HEK293 (cell line): ENCODE results near the gene DYDC1.

ENCODE experiments used
- CTCF ChIA-PET: fragments of 350-600 bp; formaldehyde crosslinking; extraction: SDS; loops from one replicate; lab custom pipeline; 2021; ENCODE audit warnings: antibody characterized with exemption; lab: Yijun Ruan, JAX
- POLR2A ChIA-PET: fragments of 300-600 bp; formaldehyde crosslinking; extraction: SDS; loops from one replicate; lab custom pipeline; 2020; ENCODE audit warnings: antibody characterized with exemption, inconsistent platforms; lab: Yijun Ruan, JAX
- H3K27ac ChIP-seq: fragments of 200-500 bp; sonication (Bioruptor generic); 2 replicates; pipeline ENCODE4 v1.5.1; 2014; ENCODE audit warnings: low read depth, low read length, control low read depth, inconsistent platforms; ENCODE audit errors: extremely low read depth
- H3K36me3 ChIP-seq, 2 experiments: fragments of 200-500 bp in 1 of 2; sonication (Bioruptor generic) in 1 of 2; 1 replicate in 1 of 2; 2 replicates in 1 of 2; pipeline ENCODE4 v1.5.1; 2014 to 2017; ENCODE audit warnings: inconsistent platforms in 2 of 2, low read length in 2 of 2; ENCODE audit not compliant: control insufficient read depth in 2 of 2, insufficient read depth in 1 of 2
- H3K4me1 ChIP-seq: fragments of 200-500 bp; sonication (Bioruptor generic); 2 replicates; pipeline ENCODE4 v1.5.1; 2014; ENCODE audit warnings: mild to moderate bottlenecking, low read length, inconsistent platforms; ENCODE audit not compliant: control insufficient read depth, insufficient read depth
- H3K4me3 ChIP-seq: 2 replicates; pipeline ENCODE4 v1.5.1; 2011; ENCODE audit warnings: low read depth, mild to moderate bottlenecking, control low read depth, low read length, moderate library complexity
- H3K9me3 ChIP-seq: fragments of 200-500 bp; sonication (Bioruptor generic); 2 replicates; pipeline ENCODE4 v1.5.1; 2014; ENCODE audit warnings: low read depth, low read length, inconsistent platforms; ENCODE audit not compliant: control insufficient read depth, insufficient read depth
- ATF2 ChIP-seq: fragments of 450-650 bp; formaldehyde crosslinking; IDR thresholded peaks from 2 replicates; pipeline ENCODE4 v1.5.1; 2016; ENCODE audit warnings: missing biosample characterization, missing genetic modification characterization, low read depth
- GLIS1 ChIP-seq: fragments of 450-650 bp; formaldehyde crosslinking; IDR thresholded peaks from 2 replicates; pipeline ENCODE4 v1.5.1; 2016; ENCODE audit warnings: missing biosample characterization, missing genetic modification characterization
- KLF7 ChIP-seq: fragments of 450-650 bp; formaldehyde crosslinking; IDR thresholded peaks from 2 replicates; pipeline ENCODE4 v1.5.1; 2016; ENCODE audit warnings: missing biosample characterization, missing genetic modification characterization, borderline replicate concordance
- PRDM4 ChIP-seq: fragments of 450-650 bp; formaldehyde crosslinking; IDR thresholded peaks from 2 replicates; pipeline ENCODE4 v1.5.1; 2017; ENCODE audit warnings: missing biosample characterization, missing genetic modification characterization
- ZBTB44 ChIP-seq: fragments of 450-650 bp; IDR thresholded peaks from 2 replicates; pipeline ENCODE4 v1.5.1; 2018; ENCODE audit warnings: missing biosample characterization, mild to moderate bottlenecking, missing genetic modification characterization
- ZFP69B ChIP-seq: fragments of 450-650 bp; formaldehyde crosslinking; IDR thresholded peaks from 2 replicates; pipeline ENCODE4 v1.5.1; 2016; ENCODE audit warnings: missing biosample characterization, missing genetic modification characterization
- ZNF19 ChIP-seq: fragments of 450-650 bp; formaldehyde crosslinking; IDR thresholded peaks from 2 replicates; pipeline ENCODE4; 2016; ENCODE audit warnings: missing biosample characterization, missing genetic modification characterization, low read depth
- ZNF214 ChIP-seq: fragments of 450-650 bp; formaldehyde crosslinking; IDR thresholded peaks from 2 replicates; pipeline ENCODE4 v1.5.1; 2017; ENCODE audit warnings: missing biosample characterization, mild to moderate bottlenecking, missing genetic modification characterization, borderline replicate concordance
- ZNF221 ChIP-seq: fragments of 450-650 bp; formaldehyde crosslinking; IDR thresholded peaks from 2 replicates; pipeline ENCODE4 v1.5.1; 2017; ENCODE audit warnings: missing biosample characterization, missing genetic modification characterization, borderline replicate concordance
- ZNF239 ChIP-seq: fragments of 450-650 bp; formaldehyde crosslinking; IDR thresholded peaks from 2 replicates; pipeline ENCODE4 v1.5.1; 2016; ENCODE audit warnings: missing biosample characterization, missing genetic modification characterization
- ZNF266 ChIP-seq: fragments of 450-650 bp; formaldehyde crosslinking; IDR thresholded peaks from 2 replicates; pipeline ENCODE4 v1.5.1; 2016; ENCODE audit warnings: missing biosample characterization, missing genetic modification characterization, low read depth
- ZNF426 ChIP-seq: fragments of 450-650 bp; formaldehyde crosslinking; IDR thresholded peaks from 2 replicates; pipeline ENCODE4 v1.5.1; 2017; ENCODE audit warnings: missing biosample characterization, missing genetic modification characterization, mild to moderate bottlenecking, inconsistent platforms, moderate library complexity
- ZNF544 ChIP-seq: fragments of 450-650 bp; formaldehyde crosslinking; IDR thresholded peaks from 2 replicates; pipeline ENCODE4 v1.5.0; 2017; ENCODE audit warnings: missing biosample characterization, missing genetic modification characterization
- ZNF792 ChIP-seq: fragments of 450-650 bp; formaldehyde crosslinking; IDR thresholded peaks from 2 replicates; pipeline ENCODE4 v1.5.1; 2016; ENCODE audit warnings: missing biosample characterization, missing genetic modification characterization
- ZSCAN23 ChIP-seq: fragments of 450-650 bp; formaldehyde crosslinking; IDR thresholded peaks from 2 replicates; pipeline ENCODE4 v1.5.1; 2016; ENCODE audit warnings: missing biosample characterization, missing genetic modification characterization
- TF ChIP-seq, protein P1 (sequence below): fragments of 450-650 bp; formaldehyde crosslinking; IDR thresholded peaks from 2 replicates; pipeline ENCODE4 v1.5.1; 2016; ENCODE audit warnings: missing biosample characterization, missing genetic modification characterization
- TF ChIP-seq, protein P2 (sequence below): fragments of 450-650 bp; formaldehyde crosslinking; IDR thresholded peaks from 2 replicates; pipeline ENCODE4 v1.5.1; 2017; ENCODE audit warnings: missing biosample characterization, missing genetic modification characterization
- TF ChIP-seq, protein P3 (sequence below): fragments of 450-650 bp; formaldehyde crosslinking; optimal IDR thresholded peaks from 2 replicates; pipeline ENCODE3; 2016; ENCODE audit warnings: missing biosample characterization, mild to moderate bottlenecking, missing genetic modification characterization

The DYDC1 gene

GRCh38 chr10:80324086-80324485 lies 32.5 kb downstream of the DYDC1 start:
- no peaks in the 10 kb centered on the region for H3K4me1 ChIP-seq
- POLR2A ChIA-PET = no interaction called here
- CTCF ChIA-PET = interaction anchor here (0.6 kb wide), 1 partner anchor 28 kb away, joined by 3 read pairs; no protein-coding TSS in a partner anchor
- no peak overlapping the region for H3K27ac ChIP-seq
- TF ChIP-seq ZSCAN23 (tag by site-specific recombination) (no peak), GLIS1 (tag by site-specific recombination) (0 out of 2 replicates have a peak, but pooled peaks have one; percentile 9)
- no peak overlapping the region for H3K4me3 ChIP-seq
- H3K9me3 ChIP-seq = no peaks in the 10 kb centered on the region
- no peaks in the 10 kb centered on the region for H3K36me3 ChIP-seq

GRCh38 chr10:80323311-80323710 lies 33.2 kb downstream of the DYDC1 start:
- CTCF ChIA-PET = no interaction called here
- no peak for TF ChIP-seq ZNF266 (tag by site-specific recombination)
- TF ChIP-seq KLF7 (tag by site-specific recombination) = no peak
- TF ChIP-seq PRDM4 (tag by site-specific recombination) = no peak
- no peak for TF ChIP-seq ZNF426 (tag by site-specific recombination)
- TF ChIP-seq ZNF19 (tag by site-specific recombination) = no peak
- TF ChIP-seq ZFP69B (tag by site-specific recombination) = no peak
- no peak for TF ChIP-seq ZNF239 (tag by site-specific recombination)
- no peak for TF ChIP-seq ATF2 (tag by site-specific recombination)
- no peak for TF ChIP-seq ZNF214 (tag by site-specific recombination)
- TF ChIP-seq ZNF221 (tag by site-specific recombination) = no peak
- TF ChIP-seq, protein P1, sequence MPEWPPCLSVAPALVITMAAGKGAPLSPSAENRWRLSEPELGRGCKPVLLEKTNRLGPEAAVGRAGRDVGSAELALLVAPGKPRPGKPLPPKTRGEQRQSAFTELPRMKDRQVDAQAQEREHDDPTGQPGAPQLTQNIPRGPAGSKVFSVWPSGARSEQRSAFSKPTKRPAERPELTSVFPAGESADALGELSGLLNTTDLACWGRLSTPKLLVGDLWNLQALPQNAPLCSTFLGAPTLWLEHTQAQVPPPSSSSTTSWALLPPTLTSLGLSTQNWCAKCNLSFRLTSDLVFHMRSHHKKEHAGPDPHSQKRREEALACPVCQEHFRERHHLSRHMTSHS (tag by site-specific recombination) = no peak
- TF ChIP-seq ZNF792 (tag by site-specific recombination) = no peak
- TF ChIP-seq ZNF544 (tag by site-specific recombination) = no peak
- TF ChIP-seq, protein P2, sequence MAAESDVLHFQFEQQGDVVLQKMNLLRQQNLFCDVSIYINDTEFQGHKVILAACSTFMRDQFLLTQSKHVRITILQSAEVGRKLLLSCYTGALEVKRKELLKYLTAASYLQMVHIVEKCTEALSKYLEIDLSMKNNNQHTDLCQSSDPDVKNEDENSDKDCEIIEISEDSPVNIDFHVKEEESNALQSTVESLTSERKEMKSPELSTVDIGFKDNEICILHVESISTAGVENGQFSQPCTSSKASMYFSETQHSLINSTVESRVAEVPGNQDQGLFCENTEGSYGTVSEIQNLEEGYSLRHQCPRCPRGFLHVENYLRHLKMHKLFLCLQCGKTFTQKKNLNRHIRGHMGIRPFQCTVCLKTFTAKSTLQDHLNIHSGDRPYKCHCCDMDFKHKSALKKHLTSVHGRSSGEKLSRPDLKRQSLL (tag by site-specific recombination) = no peak
- TF ChIP-seq, protein P3, sequence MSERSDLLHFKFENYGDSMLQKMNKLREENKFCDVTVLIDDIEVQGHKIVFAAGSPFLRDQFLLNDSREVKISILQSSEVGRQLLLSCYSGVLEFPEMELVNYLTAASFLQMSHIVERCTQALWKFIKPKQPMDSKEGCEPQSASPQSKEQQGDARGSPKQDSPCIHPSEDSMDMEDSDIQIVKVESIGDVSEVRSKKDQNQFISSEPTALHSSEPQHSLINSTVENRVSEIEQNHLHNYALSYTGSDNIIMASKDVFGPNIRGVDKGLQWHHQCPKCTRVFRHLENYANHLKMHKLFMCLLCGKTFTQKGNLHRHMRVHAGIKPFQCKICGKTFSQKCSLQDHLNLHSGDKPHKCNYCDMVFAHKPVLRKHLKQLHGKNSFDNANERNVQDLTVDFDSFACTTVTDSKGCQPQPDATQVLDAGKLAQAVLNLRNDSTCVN = no peak
- TF ChIP-seq ZBTB44 = no peak
- POLR2A ChIA-PET = no interaction called here
- Histone ChIP-seq H3K4me1 (no peaks in the 10 kb centered on the region), H3K27ac (no peak overlapping the region), H3K36me3 (no peaks in the 10 kb centered on the region), H3K4me3 (no peak overlapping the region), H3K9me3 (no peaks in the 10 kb centered on the region)
